D721Med (cell line): Measurements from ENCODE around the gene SEZ6L2.
A peak's percentile ranks its signal among the peaks of the same experiment; 100 is the strongest.

Experiments used
- DNase-seq: peaks from one replicate; pipeline ENCODE4 v3.0.0; 2011; ENCODE audit warnings: low spot score; ENCODE audit not compliant: insufficient read length
- FAIRE-seq: peaks from 2 replicates; lab custom pipeline; 2011; peaks lifted over from hg19 to GRCh38; lab: Jason Lieb, UNC
- CTCF ChIP-seq: IDR thresholded peaks from 2 replicates; pipeline ENCODE4 v1.5.1; 2012; ENCODE audit warnings: mild to moderate bottlenecking, control low read depth; ENCODE audit not compliant: insufficient read depth; ENCODE audit errors: missing control alignments

Gene SEZ6L2

GRCh38 chr16:29925781-29926710 lies 26.7 kb upstream of the SEZ6L2 start, which contains the start of gene KCTD13:
KCTD13 (minus strand) TSS chr16:29926226; CDS start chr16:29926033, 193 bp downstream.
- TF ChIP-seq CTCF, result no peak
- FAIRE-seq, result no peak

GRCh38 chr16:29925105-29925756 lies 25.9 kb upstream of the SEZ6L2 start:
- no peak for FAIRE-seq
- DNase-seq, result no peak
- no peak for TF ChIP-seq CTCF

More at GRCh38 chr16:29925781-29926710, 26.7 kb upstream of the SEZ6L2 start, which contains the start of gene KCTD13:
- DNase-seq, result peak; percentile 95

GRCh38 chr16:29922986-29923501 lies 23.7 kb upstream of the SEZ6L2 start:
- FAIRE-seq (no peak), DNase-seq (no peak)
- no peak for TF ChIP-seq CTCF

GRCh38 chr16:29922326-29922725 lies 23.0 kb upstream of the SEZ6L2 start:
- DNase-seq, result no peak
- TF ChIP-seq CTCF, result no peak
- FAIRE-seq, result no peak

- DNase-seq, result no peak
- no peak for FAIRE-seq
- no peak for TF ChIP-seq CTCF
Measured at GRCh38 chr16:29921034-29921385, 21.7 kb upstream of the SEZ6L2 start.

GRCh38 chr16:29920288-29921033 lies 21.1 kb upstream of the SEZ6L2 start:
- DNase-seq (no peak), FAIRE-seq (no peak)
- TF ChIP-seq CTCF, result no peak
